HG02885 (cell line): ENCODE results near the gene CDK14.
"Not testable (repeated sequence)": the region's sequence is repeated elsewhere in the genome, so short reads cannot be mapped to it uniquely, and the experiment has no call there.

ENCODE experiments used
- ATAC-seq: cut with Tn5 transposase; IDR thresholded peaks from one replicate; pipeline ENCODE4 v1.9.1; 2021; ENCODE audit warnings: mild to moderate bottlenecking; ENCODE audit not compliant: unreplicated experiment, poor library complexity

Gene CDK14

DNA sequence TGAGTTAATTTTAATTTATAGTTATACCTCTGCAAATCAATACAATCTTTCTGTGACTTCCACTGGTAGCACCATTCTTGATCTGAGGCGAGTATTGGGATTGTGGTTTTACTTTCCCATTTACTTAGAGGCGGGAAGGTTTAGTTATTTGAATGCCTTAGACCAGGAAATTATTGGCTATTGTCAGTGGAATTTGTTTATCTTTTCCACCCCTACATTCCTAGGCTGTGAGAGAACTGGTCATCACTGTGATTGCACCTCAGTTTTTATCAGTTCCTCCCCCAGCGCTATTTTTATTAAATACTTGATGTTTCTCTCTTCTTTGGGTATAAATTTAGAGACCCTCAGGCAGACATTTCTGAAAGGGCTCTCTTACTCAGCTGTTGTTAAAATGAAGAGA is 29.9 kb downstream of the CDK14 start:
- no peak for ATAC-seq

GRCh38 chr7:90629297-90629918 is 33.3 kb downstream of the CDK14 start:
- ATAC-seq = peak; percentile 87

DNA sequence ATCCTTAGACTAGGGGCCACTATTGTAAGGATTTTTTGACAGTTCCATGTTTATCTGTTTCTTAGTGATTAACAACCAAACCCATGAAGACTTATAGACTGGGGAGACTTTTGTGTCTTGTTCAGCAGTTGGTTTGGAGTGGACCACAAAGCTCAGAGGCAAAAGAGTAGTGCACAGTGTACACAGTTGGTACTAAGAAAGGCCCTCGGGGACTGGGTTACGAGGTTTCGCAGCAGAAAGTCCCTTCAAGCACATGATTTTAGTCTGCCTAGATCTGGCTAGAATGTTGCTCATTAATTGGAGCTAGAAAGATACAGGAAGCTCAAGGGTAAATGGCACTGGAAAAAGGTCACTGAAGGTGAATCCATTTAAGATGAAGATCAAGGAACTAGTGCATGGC is 35.4 kb downstream of the CDK14 start:
- no peak for ATAC-seq

DNA sequence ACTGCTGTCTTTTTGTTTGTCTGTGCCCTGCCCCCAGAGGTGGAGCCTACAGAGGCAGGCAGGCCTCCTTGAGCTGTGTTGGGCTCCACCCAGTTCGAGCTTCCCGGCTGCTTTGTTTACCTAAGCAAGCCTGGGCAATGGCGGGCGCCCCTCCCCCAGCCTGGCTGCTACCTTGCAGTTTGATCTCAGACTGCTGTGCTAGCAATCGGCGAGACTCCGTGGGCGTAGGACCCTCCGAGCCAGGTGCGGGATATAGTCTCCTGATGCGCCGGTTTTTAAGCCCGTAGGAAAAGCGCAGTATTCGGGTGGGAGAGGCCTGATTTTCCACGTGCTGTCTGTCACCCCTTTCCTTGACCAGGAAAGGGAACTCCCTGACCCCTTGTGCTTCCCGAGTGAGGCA is 43.6 kb downstream of the CDK14 start:
- ATAC-seq = not testable (repeated sequence)

- ATAC-seq = no peak
Observed at GRCh38 chr7:90642978-90643377, 46.9 kb downstream of the CDK14 start.

- peak; percentile 58 for ATAC-seq
Observed at GRCh38 chr7:90645784-90646183, 49.7 kb downstream of the CDK14 start.

DNA sequence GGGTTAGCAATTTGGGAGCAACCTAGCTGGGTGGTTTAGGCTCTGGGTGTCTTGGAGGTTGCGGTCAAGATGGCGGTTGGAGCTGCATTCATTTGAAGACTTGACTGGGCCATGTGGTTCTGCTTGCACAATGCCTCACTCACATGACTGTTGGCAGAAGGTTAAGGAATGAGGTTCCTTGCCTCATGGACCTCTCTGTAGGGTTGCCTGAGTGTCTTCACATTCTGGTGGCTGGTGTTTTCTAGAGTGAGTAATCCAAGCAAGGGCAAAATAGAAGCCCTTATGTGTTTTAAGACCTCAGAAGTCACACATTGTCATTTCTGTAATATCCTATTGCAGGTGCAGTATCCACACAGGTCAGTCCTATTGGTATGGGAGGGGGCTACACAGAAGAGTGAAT is 52.0 kb downstream of the CDK14 start:
- no peak for ATAC-seq

GRCh38 chr7:90648834-90649233 is 52.7 kb downstream of the CDK14 start:
- ATAC-seq = no peak

DNA sequence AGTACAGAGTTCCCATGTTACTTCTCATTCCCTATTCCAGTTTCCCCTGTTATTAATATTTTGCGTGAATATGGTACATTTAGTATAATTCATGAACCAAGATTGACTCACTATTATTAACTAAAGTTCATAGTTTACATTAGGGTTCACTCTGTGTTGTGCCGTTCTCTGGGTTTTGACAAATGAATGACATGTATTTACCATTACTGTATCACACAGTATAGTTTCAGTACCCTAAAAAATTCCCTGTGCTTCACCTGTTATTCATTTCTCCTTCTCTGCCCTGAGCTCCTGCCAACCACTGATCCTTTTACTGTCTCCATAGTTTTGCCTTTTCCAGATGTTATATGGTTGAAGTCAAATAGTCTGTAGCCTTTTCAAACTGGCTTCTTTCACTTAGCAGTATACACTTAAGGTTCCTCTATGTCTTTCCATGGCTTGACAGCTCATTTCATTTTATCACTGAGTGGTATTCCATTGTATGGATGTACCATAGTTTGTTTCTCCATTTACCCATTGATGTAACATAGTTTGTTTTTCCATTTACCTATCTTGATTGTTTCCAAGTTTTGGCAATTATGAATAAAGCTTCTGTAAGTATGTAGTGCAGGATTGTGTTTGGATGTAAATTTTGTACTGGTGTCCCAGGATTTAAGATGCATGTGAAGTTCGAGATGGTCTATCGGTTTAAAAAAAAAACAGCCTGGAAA is 58.8 kb downstream of the CDK14 start:
- ATAC-seq = no peak

DNA sequence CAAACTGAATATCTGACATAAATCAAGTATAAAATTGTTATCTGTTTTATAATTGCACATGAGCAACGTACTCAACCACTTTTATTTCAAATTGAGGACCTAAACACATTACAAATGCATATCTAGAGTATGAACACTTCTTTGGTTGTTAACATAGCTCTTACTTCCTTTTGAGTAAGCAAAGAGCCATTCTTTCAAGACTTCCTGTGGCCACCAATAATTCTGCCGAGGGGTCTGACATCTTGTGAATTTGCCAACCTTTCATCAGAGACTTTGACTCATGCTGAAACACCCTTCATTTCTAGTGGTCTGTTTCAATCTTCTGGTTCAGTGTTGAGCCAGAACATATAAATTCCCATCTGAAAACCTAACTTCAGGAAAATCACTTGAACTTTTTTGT is 59.4 kb downstream of the CDK14 start:
- peak; percentile 74 for ATAC-seq

- no peak for ATAC-seq
Observed at GRCh38 chr7:90657481-90657880, 61.4 kb downstream of the CDK14 start.

DNA sequence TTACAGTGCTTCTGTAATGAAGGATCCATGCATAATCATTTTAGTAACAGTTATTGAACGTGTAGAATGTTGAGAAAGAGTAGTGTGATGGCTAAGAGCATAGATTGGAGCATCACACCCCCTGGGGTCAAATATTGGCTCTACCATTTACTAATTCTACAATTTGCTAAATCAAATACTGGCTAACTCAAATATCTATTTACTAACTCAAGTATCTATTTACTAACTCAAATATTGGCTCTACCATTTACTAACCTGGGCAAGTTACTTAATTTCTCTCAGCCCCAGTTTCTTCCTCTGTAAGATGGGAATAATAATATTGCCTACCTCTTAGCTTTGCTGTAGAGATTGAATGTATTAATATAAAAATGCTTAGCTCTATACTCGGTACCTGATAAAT is 64.0 kb downstream of the CDK14 start:
- no peak for ATAC-seq

GRCh38 chr7:90660819-90661218 is 64.7 kb downstream of the CDK14 start:
- ATAC-seq = peak; percentile 59

- peak; percentile 6 for ATAC-seq
Observed at GRCh38 chr7:90661290-90662151, 65.4 kb downstream of the CDK14 start.

- no peak for ATAC-seq
Observed at GRCh38 chr7:90663176-90663575, 67.1 kb downstream of the CDK14 start.

DNA sequence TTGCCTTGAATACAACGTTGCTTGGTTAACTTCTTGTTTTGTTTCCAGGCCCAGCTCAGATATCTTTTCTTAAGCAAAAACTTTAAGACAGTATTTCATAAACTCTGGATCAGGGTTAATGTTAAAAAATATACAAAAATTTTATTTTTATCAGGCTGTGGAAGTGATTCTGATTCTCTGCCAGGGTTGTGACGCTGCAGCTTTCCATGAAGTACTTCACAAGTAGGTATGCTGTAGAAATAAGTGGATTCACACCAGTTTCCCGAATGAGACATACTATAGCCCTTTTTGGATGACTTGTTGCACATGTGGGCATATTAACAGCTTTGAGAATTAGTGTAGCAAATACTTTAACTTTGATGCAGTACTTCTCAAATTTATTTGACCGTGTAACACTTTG is 70.1 kb downstream of the CDK14 start:
- no peak for ATAC-seq

DNA sequence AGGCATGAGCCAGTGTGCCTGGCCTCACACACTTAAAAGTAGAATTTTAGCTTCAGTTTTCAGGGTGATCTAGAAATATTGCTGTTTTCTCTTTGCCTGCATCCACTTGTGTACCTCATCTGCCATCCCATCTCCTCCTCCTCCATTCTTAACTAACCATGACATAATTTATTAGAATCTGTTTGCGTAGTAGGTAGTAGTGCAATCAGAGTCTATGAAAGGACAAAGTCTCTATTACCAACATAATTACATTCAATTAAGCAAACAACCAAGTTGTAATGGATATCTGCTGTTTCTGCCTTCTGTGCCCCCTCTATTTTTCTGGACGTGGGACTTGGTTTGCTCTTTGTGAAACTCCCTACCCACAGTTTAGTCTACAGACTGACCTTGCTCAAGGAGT is 72.9 kb downstream of the CDK14 start:
- no peak for ATAC-seq

DNA sequence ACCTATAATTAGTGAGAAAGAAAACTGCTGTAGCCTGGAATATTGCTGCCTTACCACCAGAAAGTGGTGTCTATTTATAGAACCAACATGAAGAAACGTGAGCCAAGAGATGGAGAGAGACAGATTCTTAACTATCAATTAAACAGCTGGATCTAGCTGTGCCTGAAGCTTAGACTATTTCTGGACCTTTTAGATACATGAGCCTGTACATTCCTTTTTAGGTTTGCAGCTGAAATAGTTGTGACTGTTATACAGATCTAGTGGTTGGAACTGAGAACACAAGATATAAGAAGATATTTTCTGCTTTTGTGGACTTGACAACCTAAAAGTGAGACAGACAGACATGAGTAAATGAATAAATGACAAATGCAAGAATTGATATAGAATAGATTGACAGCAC is 73.4 kb downstream of the CDK14 start:
- peak; percentile 80 for ATAC-seq

- no peak for ATAC-seq
Observed at GRCh38 chr7:90671571-90671970, 75.5 kb downstream of the CDK14 start.

- no peak for ATAC-seq
Observed at GRCh38 chr7:90672210-90672609, 76.1 kb downstream of the CDK14 start.

DNA sequence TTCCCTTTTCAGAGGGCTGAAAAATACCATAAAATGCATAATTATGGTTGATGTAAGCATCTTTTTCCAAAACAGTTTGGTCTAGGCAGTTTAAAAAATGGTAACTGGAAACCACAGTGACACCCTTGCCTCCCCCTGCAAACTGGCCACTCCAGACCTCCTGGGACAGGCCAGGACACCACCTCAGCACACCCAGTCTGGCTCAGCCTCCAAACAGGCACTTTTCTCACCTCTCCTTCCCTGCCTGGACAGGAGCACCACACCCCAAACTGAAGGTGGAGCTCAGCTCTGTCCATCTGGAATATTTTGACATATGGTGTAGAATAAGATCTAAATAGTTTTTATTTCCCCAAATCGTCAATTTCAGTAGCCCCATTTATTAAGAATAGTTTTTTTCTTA is 78.5 kb downstream of the CDK14 start:
- no peak for ATAC-seq
